ENCODE data around the gene VPS29.
"Not testable (repeated sequence)": the region's sequence is repeated elsewhere in the genome, so short reads cannot be mapped to it uniquely, and the experiment has no call there.

The VPS29 gene

DNA sequence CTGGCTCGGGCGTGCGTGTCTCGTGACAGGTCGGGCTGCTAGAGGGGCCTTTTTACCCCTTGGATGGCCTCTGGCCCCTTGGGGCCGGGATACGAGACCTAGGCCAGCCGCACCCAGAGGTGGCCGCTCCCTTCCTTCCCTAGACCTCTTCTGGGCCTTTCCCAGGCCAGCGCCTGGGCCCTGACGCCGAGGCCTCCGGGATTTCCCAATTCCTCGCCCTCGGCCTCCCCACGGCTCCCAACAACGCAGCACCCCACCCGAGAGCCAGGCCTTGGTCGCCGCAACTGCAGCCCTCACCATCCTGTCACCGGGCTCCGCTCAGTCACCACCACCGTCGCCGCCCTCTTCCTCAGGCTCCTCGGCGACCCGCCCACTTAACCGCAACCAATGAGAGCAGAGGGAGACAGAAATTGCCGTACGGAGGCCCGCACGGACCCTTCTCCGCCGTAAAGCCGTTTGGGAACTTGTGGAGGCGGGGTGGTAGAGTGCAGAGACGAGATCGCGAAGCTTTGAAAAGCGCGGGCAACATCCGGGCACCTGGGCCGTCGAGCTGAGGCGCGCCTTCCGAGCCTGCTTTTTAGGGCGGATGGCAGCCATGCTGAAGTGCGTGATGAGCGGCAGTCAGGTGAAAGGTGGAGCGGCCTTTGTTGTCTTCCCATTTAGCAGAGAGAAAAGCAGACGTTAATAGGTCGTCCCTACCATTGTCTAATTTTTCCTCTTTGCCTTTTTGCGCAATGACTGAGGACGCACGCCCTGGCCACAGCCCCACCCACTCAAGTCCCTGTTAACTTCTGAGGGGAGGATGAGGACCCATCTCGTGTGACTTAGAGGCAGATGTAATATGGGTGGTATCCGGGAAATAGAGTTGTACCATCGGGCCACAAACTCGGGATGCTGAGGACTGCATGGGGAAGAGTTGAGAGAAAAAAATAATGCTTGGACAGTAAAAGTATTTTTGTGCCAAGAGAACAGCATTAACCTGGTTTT, at the start of gene VPS29, which contains the start of gene RAD9B:
Gene VPS29, minus strand, starts transcription at position 360 of the 987 bp plus-strand sequence. Its CDS starts 60 bp downstream, at position 300.
Gene RAD9B, plus strand, starts transcription at position 580 of the 987 bp plus-strand sequence. Its CDS starts 7 bp downstream, at position 587.
- peak; percentile 99 for DNase-seq

DNA sequence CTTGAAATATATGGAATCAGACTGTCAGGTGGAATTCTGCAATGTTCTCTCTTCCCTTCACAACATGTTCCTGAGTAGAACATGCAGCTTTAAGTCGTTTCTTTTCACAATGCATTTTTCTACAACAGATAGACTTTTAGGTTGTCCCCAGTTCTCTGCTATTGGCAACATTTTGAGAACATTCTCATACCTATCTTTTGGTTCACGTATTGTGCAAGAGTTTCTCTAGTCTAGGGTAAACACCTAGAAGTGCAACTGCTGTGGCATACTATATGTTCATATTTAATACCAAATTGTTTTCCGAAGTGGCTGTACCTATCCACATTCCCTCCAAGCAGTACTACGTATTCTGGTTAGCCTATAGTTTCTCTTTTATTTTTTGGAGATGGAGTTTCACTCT, 49.1 kb upstream of the VPS29 start:
- DNase-seq: no peak

GRCh38 chr12:110549716-110550115, 47.8 kb upstream of the VPS29 start:
- no peak for DNase-seq

DNA sequence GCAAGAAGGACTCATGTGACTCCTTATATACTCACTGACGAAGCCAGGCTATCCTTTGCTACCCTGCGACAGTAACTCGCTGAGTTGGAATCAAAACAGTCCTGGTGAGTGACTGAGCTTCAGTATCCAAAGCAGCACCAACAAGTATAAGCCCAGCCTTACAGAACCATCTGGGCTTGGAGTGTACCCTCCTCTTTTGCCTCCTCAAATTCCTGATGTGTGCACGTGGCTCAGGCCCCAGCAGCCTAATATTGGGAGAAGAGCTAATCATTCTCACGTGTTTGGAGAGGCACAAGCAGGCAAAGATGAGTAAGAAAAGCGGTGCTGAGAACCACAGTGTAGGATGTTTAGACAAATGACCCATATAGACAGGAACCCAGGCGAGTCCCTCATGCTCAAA, 46.8 kb upstream of the VPS29 start:
- no peak for DNase-seq

GRCh38 chr12:110547090-110547489, 45.2 kb upstream of the VPS29 start:
- DNase-seq: no peak

DNA sequence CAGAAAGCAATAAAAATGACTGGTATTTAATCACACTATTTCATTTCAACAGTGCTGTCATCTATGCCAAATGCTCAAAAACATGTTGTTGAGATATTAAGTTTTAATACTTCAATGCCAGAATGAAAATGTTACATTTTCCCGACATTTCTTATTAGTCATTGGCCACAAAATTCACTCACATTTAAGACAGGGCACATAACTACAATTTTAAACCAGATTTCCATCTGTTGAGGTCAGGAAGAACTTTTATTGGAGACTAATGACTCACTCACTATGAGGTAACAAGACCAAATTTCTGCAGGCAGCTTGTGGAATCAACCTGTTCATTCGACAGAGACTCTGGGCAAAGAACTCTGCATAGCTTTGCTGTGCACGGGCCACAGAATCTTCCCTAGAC, 44.4 kb upstream of the VPS29 start:
- DNase-seq: no peak

DNA sequence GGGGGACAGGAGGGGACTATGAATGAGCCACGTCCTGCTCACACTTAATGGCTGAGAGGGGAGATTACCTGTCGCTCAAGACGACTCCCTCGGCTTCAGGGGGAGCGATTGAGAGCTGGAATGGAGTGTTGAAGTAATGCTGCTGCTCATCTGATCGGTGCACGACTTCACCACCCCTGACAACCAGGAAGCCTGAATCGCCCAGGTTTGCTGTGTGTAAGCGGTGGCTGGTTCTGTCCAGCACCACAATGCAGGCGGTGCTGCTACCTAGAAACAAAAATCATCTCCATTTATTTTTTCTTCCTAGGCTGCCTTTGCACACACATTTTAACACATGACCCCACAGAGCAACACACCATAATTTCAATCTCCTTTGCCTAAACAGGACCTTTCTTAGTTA, 43.9 kb upstream of the VPS29 start:
- no peak for DNase-seq

DNA sequence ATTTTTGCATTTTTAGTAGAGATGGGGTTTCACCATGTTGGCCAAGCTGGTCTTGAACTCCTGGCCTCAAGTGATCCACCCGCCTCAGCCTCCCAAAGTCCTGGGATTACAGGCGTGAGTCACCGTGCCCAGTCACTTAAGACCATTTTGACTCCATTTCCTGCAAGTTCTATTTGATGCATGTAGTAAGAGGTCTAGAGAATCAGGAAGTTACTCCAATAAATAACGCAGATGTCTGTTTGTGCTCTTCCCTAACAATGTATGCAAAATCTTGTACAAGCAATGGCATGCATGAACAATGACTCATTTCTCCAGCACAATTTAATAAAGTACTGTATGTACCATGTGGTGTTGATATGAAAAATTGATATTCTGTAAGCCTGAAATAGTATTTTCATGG, 43.3 kb upstream of the VPS29 start:
- DNase-seq: not testable (repeated sequence)

DNA sequence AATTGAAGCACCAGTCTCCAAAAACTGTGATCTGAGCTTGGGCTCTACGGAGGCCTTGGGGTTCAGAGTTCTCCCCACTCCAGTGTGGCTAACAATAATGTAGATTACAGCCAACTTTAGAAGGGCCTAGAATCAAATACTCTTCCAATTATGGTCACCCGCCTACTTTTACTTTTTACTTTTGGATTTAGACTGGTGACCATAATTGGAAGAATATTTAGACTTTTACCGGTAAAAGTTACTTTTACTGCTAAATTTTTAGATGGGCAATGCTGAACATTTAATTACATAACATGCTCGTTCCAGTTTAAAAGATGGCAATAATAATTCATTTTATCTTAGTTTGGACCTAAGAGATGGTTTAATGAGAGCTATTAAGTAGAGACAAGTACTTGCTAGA, 42.1 kb upstream of the VPS29 start:
- no peak for DNase-seq

DNA sequence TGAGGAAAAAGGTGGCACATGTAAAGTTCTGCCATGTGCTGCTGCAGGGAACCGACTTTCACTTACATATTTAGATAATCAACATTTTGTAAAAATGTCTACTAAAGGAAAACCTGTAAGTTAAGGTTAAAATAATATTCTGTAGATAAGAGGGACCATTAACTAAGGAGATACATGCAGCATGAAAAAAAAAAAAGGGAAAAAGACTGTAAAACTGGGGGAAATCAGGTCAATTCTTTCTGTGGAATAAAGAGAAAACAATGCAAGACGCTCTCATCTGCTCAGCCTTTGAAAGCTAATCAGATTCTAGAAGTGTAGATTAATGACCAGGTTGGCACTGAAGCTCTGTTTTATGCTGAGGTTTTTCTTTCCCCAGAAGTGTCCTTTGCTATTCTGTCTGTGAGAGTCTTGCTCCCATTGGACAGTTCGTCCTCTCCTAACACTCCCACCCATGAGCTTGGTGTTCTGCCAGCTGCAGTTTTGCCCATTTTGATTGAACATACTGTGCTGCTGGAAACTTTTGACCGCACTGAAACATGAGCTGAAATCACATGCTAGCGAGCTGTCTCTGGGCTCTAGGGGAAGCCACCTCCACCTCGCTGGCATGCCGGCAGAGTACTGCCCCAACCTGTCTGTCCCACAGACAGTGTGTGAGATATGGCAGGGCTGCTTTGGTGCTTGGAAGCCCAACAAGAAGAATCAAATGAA, 41.5 kb upstream of the VPS29 start:
- no peak for DNase-seq

- DNase-seq: no peak
Measured at GRCh38 chr12:110540048-110540447, 38.1 kb upstream of the VPS29 start.

DNA sequence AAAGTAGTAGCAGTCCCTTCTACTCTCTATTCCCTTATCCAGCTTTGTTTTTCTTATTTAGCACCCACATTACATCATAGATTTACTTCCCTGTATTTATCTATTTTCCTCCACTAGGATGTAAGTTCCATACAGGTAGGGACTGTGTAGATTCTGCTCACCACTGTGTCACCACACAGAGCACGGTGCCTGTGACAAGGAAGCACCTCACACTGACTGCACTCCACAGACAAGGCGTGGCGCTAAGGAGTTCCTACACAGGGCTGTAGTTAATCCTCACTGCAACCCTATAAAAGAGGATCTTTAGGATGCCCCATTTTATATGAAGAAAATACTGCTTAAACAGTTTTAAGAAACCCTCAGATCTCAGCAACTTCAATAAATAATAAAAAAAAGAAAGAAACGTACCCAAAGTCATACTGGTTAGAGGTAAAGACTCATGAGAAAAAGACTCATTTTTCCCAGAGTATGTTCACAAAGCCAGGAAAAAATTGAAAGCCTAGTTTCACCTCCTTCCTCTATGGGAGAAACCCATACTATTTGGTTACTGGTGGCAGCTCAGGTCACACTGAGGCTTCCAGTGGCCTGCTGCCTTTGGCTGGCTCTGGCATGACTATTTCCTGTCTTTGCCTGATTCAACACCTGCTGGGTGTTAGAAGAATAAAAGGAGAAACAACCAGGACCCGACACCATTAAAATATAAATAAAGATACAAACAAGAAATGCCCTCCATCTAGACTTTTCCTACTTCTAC, 37.1 kb upstream of the VPS29 start:
- DNase-seq: no peak

GRCh38 chr12:110537605-110538409, 35.9 kb upstream of the VPS29 start:
- no peak for DNase-seq

GRCh38 chr12:110536834-110537604, 35.1 kb upstream of the VPS29 start:
- DNase-seq: no peak

DNA sequence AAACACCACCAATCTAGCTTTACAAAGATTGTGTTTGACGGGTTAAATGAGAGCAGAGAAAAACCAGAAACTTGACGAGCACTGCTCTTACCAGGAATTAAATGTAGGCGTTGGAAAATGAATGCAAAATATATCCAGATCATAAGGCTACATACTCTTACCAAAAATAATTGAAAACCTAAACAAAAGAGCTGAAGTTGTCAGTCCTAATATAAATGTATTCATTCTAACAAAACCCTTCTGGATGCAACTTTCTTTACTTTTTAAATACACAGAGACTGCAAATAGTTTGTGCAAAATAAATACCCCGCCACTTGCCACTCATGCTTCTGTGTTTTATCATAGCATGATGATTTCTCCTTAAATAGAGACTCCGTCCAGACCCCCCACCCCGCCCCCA, 32.9 kb upstream of the VPS29 start:
- DNase-seq: no peak

GRCh38 chr12:110533607-110534006, 31.7 kb upstream of the VPS29 start:
- DNase-seq: no peak

DNA sequence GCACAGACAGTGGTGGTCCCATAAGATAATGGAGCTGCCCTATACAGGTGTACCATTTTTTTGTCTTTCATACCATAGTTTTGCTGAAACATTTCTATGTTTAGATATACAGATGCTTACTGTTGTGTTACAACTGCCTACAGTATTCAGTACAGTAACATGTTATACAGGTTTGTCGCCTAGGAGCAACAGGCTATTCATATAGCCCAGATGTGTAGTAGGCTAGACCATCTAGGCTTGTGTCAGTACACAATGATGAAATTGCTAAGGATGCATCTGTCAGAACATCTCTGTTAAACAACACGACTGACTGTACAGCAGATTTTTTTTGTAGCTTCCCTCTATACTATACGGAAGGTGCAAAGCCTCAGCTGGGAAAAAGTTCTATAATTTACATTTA, 30.7 kb upstream of the VPS29 start:
- DNase-seq: no peak

DNA sequence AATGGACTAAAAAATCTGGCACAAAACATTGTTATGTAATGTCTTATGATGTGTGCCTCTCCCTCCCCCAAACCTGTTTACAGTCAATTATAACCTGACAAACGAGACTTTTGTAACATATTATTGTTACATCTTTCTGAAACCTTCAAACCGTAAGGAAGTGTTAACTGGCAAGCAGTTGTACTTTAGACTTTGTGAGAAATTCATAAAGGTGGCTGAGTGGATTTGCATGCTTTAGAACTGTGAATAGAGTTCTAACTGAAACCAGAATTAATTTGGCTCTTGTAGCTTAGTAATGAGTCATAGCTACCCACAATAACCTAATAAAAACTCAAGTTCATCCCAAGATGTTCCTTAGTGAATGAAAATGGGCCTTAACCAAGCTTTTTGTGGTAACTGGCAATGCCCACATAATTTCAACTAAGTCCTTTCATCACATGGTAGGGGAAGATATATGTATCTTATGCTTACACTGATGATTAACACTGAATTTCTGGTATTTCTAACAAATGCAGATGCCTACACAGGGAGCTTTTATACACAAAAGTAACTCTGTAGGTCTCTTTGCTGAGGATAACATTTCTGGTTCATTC, 29.9 kb upstream of the VPS29 start:
- no peak for DNase-seq

- DNase-seq: no peak
Measured at GRCh38 chr12:110530511-110530910, 28.6 kb upstream of the VPS29 start.

- DNase-seq: no peak
Measured at GRCh38 chr12:110528277-110528839, 26.4 kb upstream of the VPS29 start.
